Measurements from ENCODE around the gene LARP4B. TPM values are rescaled to one million over a fixed set of nuclear protein-coding genes. Genes with fewer than 3 reads are reported as not detected.

Gene LARP4B
- total RNA-seq, 1 experiment from 2014 or later: 75.4 TPM

DNA sequence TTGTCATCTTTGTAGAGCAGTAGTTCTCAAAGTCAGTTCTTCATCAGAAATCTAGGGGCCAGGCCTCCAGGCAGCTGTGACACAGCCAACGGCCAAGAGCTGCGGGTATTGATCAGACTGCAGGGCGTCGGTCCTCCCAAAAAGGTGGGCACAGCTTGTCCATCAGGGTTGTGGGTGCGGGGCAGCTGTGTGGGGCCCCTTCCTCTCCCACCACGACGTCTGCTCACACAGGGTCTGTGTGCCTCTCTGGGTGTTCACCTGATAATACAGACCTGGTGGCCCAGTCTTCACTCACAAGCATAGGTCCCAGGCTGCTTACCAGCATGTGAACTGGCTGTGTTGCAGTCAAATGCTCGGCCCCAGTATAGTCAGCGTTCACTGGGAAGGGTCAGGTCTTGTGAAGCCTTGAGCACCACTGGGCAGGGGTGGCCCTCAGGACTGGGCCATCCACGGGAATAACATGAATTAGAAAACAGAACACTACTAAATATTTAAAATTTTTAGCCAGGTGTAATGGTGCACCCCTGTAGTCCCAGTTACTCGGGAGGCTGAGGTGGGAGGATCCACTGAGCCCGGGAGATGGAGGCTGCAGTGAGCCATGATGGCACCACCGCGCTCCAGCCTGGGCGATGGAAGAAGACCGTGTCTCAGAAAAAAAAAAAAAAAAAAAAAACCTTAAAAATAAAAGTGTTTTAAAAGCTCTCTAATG lies 139.3 kb downstream of the LARP4B start:
- Histone ChIP-seq H3K4me3 (ENCODE audit: low read length) (no peak overlapping the region), H3K9me3 (ENCODE audit: low read length) (no peaks in the 10 kb centered on the region), H3K79me2 (ENCODE audit: low read length) (no peaks in the 10 kb centered on the region), H3K9ac (ENCODE audit: low read length) (no peak overlapping the region), H4K20me1 (ENCODE audit: insufficient read depth, low read depth, low read length) (0 out of 2 replicates have a peak, but pooled peaks cover 10% of the 10 kb centered on the region), H3K36me3 (ENCODE audit: insufficient read depth, low read length) (peaks cover 7% of the 10 kb centered on the region), H3K4me2 (ENCODE audit: low read depth, low read length, poor library complexity, severe bottlenecking) (no peak overlapping the region), H3K27ac (ENCODE audit: low read length) (no peak overlapping the region), H3K4me1 (ENCODE audit: low read length) (peaks cover 10% of the 10 kb centered on the region), H3K9me2 (replicated peaks; ENCODE audit: insufficient read depth, low read length) (no peaks in the 10 kb centered on the region), H2AFZ (ENCODE audit: low read length) (no peak overlapping the region), H3K27me3 (ENCODE audit: low read length) (no peaks in the 10 kb centered on the region)
- no peak for DNase-seq

DNA sequence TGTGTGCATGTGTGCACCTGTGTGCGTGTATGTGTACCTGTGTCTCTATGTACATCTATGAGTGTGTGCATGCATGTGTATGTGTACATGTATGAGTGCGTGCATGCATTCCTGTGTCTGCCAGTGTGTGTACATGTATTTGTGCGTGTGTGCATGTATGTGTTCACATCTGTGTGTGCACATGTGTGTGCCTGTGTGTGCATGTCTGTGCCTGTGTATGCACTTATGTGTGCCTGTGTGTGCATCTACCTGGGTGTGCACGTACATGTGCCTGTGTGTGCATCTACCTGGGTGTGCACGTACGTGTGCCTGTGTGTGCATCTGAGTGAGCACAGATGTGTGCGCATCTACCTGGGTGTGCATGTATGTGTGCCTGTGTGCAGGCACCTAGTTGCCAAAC lies 139.9 kb downstream of the LARP4B start:
- Histone ChIP-seq H3K4me3 (ENCODE audit: low read length) (no peak overlapping the region), H3K4me1 (ENCODE audit: low read length) (peaks cover 4% of the 10 kb centered on the region), H4K20me1 (ENCODE audit: insufficient read depth, low read depth, low read length) (0 out of 2 replicates have a peak, but pooled peaks cover 10% of the 10 kb centered on the region), H3K36me3 (ENCODE audit: insufficient read depth, low read length) (peaks cover 4% of the 10 kb centered on the region; the same call in 1 of the 2 replicates), H3K4me2 (ENCODE audit: low read depth, low read length, poor library complexity, severe bottlenecking) (no peak overlapping the region), H3K79me2 (ENCODE audit: low read length) (no peaks in the 10 kb centered on the region), H2AFZ (ENCODE audit: low read length) (no peak overlapping the region), H3K9ac (ENCODE audit: low read length) (no peak overlapping the region), H3K27me3 (ENCODE audit: low read length) (no peaks in the 10 kb centered on the region), H3K27ac (ENCODE audit: low read length) (no peak overlapping the region), H3K9me2 (replicated peaks; ENCODE audit: insufficient read depth, low read length) (no peaks in the 10 kb centered on the region), H3K9me3 (ENCODE audit: low read length) (no peaks in the 10 kb centered on the region)
- no peak for DNase-seq

DNA sequence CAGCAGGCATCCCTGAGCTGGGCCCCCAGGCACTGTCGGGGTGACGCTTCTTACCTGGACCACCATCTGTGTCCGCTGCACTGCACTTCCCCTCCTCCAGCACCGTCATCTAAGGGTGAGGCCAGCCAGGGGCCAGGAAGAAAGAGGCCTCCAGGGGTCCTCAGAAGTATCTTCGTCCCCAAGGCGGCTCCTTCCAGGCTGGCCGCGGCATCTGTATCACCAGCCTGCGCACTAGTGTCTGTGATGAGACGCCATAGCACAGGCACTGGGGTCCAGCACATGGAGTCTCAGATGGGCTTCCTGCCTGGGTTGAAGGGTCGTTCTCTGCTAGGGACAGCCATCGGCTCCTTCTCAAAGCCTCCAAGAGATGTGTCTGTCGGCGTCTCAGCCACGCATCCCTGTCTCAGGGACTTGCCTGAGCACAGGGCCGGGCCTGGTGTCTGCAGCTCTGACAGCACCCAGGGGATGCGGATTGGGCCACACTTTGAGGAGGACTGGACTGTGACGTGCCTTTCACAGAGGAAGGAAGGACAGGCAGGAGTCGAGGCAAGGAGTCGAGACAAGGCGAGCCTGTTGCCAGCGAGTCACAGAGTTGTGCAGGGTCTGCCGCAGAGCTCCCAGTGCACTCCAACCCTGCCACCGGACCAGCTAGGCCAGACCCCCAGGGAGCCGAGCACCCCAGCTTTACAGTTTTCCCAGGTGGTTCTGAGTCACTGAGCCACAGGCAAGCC lies 140.5 kb downstream of the LARP4B start:
- H3K4me2 ChIP-seq (ENCODE audit: low read depth, low read length, poor library complexity, severe bottlenecking): no peak overlapping the region
- no peaks in the 10 kb centered on the region for H3K79me2 ChIP-seq (ENCODE audit: low read length)
- no peak overlapping the region for H3K4me3 ChIP-seq (ENCODE audit: low read length)
- no peak for DNase-seq
- no peak overlapping the region for H3K27ac ChIP-seq (ENCODE audit: low read length)
- H3K27me3 ChIP-seq (ENCODE audit: low read length): no peaks in the 10 kb centered on the region
- H3K36me3 ChIP-seq (ENCODE audit: insufficient read depth, low read length): peaks cover 4% of the 10 kb centered on the region; the same call in 1 of the 2 replicates
- no peaks in the 10 kb centered on the region for H3K9me2 ChIP-seq (replicated peaks; ENCODE audit: insufficient read depth, low read length)
- no peaks in the 10 kb centered on the region for H3K4me1 ChIP-seq (ENCODE audit: low read length)
- H2AFZ ChIP-seq (ENCODE audit: low read length): no peak overlapping the region
- H3K9ac ChIP-seq (ENCODE audit: low read length): no peak overlapping the region
- H3K9me3 ChIP-seq (ENCODE audit: low read length): no peaks in the 10 kb centered on the region
- H4K20me1 ChIP-seq (ENCODE audit: insufficient read depth, low read depth, low read length): 0 out of 2 replicates have a peak, but pooled peaks cover 10% of the 10 kb centered on the region

DNA sequence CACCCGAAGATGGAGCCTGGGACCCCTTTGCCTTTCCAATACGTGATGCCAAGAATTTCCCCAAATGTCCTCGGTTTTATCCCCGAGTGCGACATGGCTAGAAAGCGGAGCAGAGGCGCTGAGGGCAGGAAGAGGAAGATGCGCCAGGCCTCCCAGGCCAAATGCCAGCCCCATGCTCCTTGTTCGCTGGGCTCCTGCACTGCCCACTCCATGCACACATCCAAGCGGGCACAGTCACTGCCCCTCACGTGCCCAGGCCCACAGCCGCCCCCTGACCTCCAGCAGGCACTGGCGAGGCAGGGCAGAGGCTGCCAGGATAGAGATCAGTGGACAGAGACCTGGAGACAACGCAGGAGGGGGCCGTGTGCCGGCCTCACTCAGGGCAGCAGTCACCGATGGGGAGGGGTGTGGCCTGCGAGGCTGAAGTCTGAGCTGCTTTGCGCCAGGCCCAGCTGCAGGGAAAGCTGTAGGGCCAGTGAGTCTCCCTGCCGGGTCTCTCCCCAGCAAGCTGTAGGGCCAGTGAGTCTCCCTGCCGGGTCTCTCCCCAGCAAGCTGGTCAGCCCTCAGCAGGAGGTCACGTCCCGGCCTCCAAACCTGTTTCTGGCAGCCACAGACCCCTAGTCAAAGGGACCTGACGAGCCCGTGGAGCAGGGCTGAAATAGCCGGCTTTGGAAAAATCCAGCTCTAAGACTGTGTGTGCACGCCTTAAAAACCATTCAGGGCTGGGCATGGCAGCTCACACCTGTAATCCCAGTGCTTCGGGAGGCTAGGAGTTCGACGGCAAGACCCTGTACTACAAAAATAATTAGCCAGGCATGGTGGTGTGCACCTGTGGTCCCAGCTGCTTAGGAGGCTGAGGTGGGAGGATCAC lies 141.4 kb downstream of the LARP4B start:
- no peak for DNase-seq
- Histone ChIP-seq H3K36me3 (ENCODE audit: insufficient read depth, low read length) (peaks cover 4% of the 10 kb centered on the region; the same call in 1 of the 2 replicates), H3K27ac (ENCODE audit: low read length) (no peak overlapping the region), H3K9me3 (ENCODE audit: low read length) (no peaks in the 10 kb centered on the region), H3K9me2 (replicated peaks; ENCODE audit: insufficient read depth, low read length) (no peaks in the 10 kb centered on the region), H3K79me2 (ENCODE audit: low read length) (no peaks in the 10 kb centered on the region), H3K27me3 (ENCODE audit: low read length) (no peaks in the 10 kb centered on the region), H3K4me1 (ENCODE audit: low read length) (no peaks in the 10 kb centered on the region), H3K4me3 (ENCODE audit: low read length) (no peak overlapping the region), H4K20me1 (ENCODE audit: insufficient read depth, low read depth, low read length) (0 out of 2 replicates have a peak, but pooled peaks cover 10% of the 10 kb centered on the region), H3K4me2 (ENCODE audit: low read depth, low read length, poor library complexity, severe bottlenecking) (no peak overlapping the region), H3K9ac (ENCODE audit: low read length) (no peak overlapping the region), H2AFZ (ENCODE audit: low read length) (no peak overlapping the region)

DNA sequence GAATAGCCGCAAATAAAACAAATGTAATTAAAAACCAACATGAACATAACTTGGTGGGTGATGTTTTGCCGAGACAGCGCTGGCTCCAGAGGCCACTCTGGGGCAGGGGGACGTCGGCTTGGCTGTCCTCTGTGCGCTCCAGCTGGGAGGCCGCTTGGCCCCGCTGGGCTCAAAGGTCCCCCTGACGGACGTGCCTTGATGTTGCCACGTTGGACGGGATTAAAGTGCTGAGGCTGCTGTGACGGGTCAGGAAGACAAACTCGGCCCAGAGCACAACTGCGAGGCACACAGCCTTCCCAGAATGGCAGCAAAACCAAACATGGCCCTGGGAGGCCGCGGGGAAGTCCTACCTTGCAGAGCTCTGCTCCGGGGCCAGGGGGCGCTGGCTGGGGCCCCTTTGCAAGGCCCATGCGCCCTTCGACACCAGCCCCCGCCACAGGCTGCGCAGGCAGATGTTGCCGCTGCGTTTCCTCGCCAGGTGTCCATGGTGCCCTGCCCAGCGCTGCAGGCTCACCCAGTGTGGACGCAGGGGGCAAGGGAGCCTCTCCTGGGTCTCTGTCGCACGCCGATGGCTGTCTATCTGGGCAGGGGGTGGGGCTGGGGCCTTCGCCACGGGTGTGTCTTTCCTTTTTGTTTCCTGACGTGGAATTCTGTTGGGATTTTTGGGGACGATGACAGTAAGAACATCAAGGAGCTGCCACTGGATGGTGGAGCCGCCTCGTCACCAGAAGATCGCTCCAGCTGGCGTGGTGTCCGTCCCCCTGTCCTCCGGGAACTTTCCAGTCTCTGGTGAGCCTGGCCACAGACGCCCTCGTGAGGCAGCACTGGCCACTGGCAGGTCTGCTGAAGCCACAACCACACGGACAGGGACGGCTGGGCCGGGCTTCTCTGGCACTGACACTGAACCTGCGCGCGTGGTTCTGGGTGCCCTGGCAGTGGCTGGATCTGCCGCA lies 142.4 kb downstream of the LARP4B start:
- Histone ChIP-seq H3K4me2 (ENCODE audit: low read depth, low read length, poor library complexity, severe bottlenecking) (no peak overlapping the region), H2AFZ (ENCODE audit: low read length) (no peak overlapping the region)

DNA sequence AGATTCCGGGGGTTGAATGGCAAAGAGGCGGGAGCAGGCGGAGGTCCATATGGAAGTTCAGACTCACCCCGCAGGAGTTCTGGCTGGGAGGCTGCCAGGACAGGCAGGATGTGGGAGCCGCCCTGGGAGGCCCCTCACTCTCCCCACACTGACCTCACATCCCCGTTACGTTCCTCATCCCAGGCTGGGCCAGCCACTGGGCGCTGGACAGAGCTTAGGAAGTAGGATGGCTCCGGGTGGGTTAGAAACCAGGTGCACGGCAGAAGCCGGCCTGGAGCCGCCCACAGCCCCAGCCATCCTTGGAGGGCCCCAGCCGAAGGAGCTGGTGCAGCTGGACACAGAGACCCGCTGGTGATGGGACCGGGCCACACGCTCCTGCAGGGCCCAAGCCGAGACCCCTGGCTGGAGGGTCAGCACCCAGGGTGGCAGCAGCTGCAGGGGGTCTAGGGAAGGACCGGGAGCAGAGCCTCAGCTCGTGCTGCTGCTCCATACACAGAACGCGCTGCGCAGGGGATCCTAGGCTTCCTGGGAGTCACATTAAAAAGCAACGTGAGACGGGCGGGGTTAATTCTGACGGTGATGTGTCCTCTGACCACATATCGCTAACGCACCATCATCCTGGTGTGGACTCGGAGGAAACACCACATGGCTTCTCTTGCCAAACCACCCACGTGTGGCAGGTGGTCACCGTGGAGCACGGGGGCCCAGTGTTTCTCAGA lies 143.4 kb downstream of the LARP4B start:
- no peak overlapping the region for H3K27ac ChIP-seq (ENCODE audit: low read length)
- no peaks in the 10 kb centered on the region for H3K9me2 ChIP-seq (replicated peaks; ENCODE audit: insufficient read depth, low read length)
- peaks cover 4% of the 10 kb centered on the region; the same call in 1 of the 2 replicates for H3K36me3 ChIP-seq (ENCODE audit: insufficient read depth, low read length)
- no peak overlapping the region for H2AFZ ChIP-seq (ENCODE audit: low read length)
- H3K27me3 ChIP-seq (ENCODE audit: low read length): no peaks in the 10 kb centered on the region
- H3K9me3 ChIP-seq (ENCODE audit: low read length): no peaks in the 10 kb centered on the region
- H3K4me1 ChIP-seq (ENCODE audit: low read length): no peaks in the 10 kb centered on the region
- H3K4me2 ChIP-seq (ENCODE audit: low read depth, low read length, poor library complexity, severe bottlenecking): no peak overlapping the region
- H3K4me3 ChIP-seq (ENCODE audit: low read length): no peak overlapping the region
- no peaks in the 10 kb centered on the region for H3K79me2 ChIP-seq (ENCODE audit: low read length)
- H4K20me1 ChIP-seq (ENCODE audit: insufficient read depth, low read depth, low read length): 0 out of 2 replicates have a peak, but pooled peaks cover 10% of the 10 kb centered on the region
- DNase-seq: no peak
- no peak overlapping the region for H3K9ac ChIP-seq (ENCODE audit: low read length)

More for the DNA sequence above, 142.4 kb downstream of the LARP4B start:
- H3K36me3 ChIP-seq (ENCODE audit: insufficient read depth, low read length): peaks cover 4% of the 10 kb centered on the region; the same call in 1 of the 2 replicates
- 0 out of 2 replicates have a peak, but pooled peaks cover 10% of the 10 kb centered on the region for H4K20me1 ChIP-seq (ENCODE audit: insufficient read depth, low read depth, low read length)
- DNase-seq: no peak
- H3K4me1 ChIP-seq (ENCODE audit: low read length): no peaks in the 10 kb centered on the region
- H3K4me3 ChIP-seq (ENCODE audit: low read length): no peak overlapping the region
- H3K9ac ChIP-seq (ENCODE audit: low read length): no peak overlapping the region
- no peaks in the 10 kb centered on the region for H3K9me3 ChIP-seq (ENCODE audit: low read length)
- no peaks in the 10 kb centered on the region for H3K79me2 ChIP-seq (ENCODE audit: low read length)
- no peaks in the 10 kb centered on the region for H3K9me2 ChIP-seq (replicated peaks; ENCODE audit: insufficient read depth, low read length)
- H3K27ac ChIP-seq (ENCODE audit: low read length): no peak overlapping the region
- H3K27me3 ChIP-seq (ENCODE audit: low read length): no peaks in the 10 kb centered on the region
